HepG2 (cell line): Measurements from ENCODE around the gene IRS1. TPM values are rescaled to one million over a fixed set of nuclear protein-coding genes. Genes with fewer than 3 reads are reported as not detected.

ENCODE experiments used
- AHR ChIP-seq: IDR thresholded peaks from 2 replicates; pipeline ENCODE4 v1.6.1; 2018; ENCODE audit warnings: missing genetic modification reagents, missing compliant biosample characterization
- DMAP1 ChIP-seq: IDR thresholded peaks from 2 replicates; pipeline ENCODE4 v1.6.1; 2016
- DR1 ChIP-seq: sonication (generic); formaldehyde crosslinking; IDR thresholded peaks from 2 replicates; pipeline ENCODE4 v1.8.0; 2021; ENCODE audit warnings: mild to moderate bottlenecking, missing genetic modification reagents, inconsistent platforms
- ERF ChIP-seq: IDR thresholded peaks from 2 replicates; pipeline ENCODE4 v1.6.1; 2018; ENCODE audit warnings: missing biosample characterization, missing genetic modification reagents
- FOXM1 ChIP-seq: sonication (generic); formaldehyde crosslinking; IDR thresholded peaks from 2 replicates; pipeline ENCODE4 v1.5.0; 2020; ENCODE audit warnings: missing genetic modification reagents
- GABPA ChIP-seq, 2 experiments: IDR thresholded peaks; 2 replicates each; pipeline ENCODE4 v1.6.1; 2011 to 2016; ENCODE audit warnings: low read depth in 2 of 2, low read length in 1 of 2, missing biosample characterization in 1 of 2, missing genetic modification characterization in 1 of 2
- HNF1A ChIP-seq, 2 experiments: sonication (generic) in 1 of 2; formaldehyde crosslinking in 1 of 2; IDR thresholded peaks; 2 replicates each; pipeline versions ENCODE4 v1.4.0 to v1.6.1; 2016 to 2020; ENCODE audit warnings: borderline replicate concordance in 1 of 2, low read depth in 1 of 2, mild to moderate bottlenecking in 1 of 2, missing genetic modification reagents in 1 of 2
- LBX2 ChIP-seq: sonication (generic); formaldehyde crosslinking; IDR thresholded peaks from 2 replicates; pipeline ENCODE4 v1.5.0; 2020; ENCODE audit warnings: missing genetic modification reagents, mild to moderate bottlenecking, borderline replicate concordance
- MED13 ChIP-seq: sonication (generic); formaldehyde crosslinking; IDR thresholded peaks from 2 replicates; pipeline ENCODE4 v1.5.0; 2020; ENCODE audit warnings: missing genetic modification reagents
- POGZ ChIP-seq: sonication (generic); formaldehyde crosslinking; IDR thresholded peaks from 2 replicates; pipeline ENCODE4 v1.4.0; 2020; ENCODE audit warnings: mild to moderate bottlenecking, missing genetic modification reagents
- SIX4 ChIP-seq: sonication (generic); formaldehyde crosslinking; IDR thresholded peaks from 2 replicates; pipeline ENCODE4 v1.4.0; 2020; ENCODE audit warnings: missing genetic modification reagents
- STAT5B ChIP-seq: sonication (generic); formaldehyde crosslinking; IDR thresholded peaks from 2 replicates; pipeline ENCODE4 v1.4.0; 2020; ENCODE audit warnings: missing genetic modification reagents
- TAF15 ChIP-seq: fragments of 200-400 bp; formaldehyde crosslinking; IDR thresholded peaks from one replicate; pipeline ENCODE4 v1.6.1; 2018; ENCODE audit warnings: mild to moderate bottlenecking, low read depth, low read length; ENCODE audit not compliant: poor library complexity, severe bottlenecking
- TFDP2 ChIP-seq: sonication (generic); formaldehyde crosslinking; IDR thresholded peaks from 2 replicates; pipeline ENCODE4 v1.4.0; 2020; ENCODE audit warnings: missing genetic modification reagents
- ZMYM3 ChIP-seq: sonication (generic); formaldehyde crosslinking; IDR thresholded peaks from 2 replicates; pipeline ENCODE4 v1.5.1; 2020; ENCODE audit warnings: mild to moderate bottlenecking, missing genetic modification reagents
- ZNF441 ChIP-seq: sonication (generic); formaldehyde crosslinking; IDR thresholded peaks from 2 replicates; pipeline ENCODE4 v1.7.0; 2021; ENCODE audit warnings: missing genetic modification reagents, borderline replicate concordance
- ZNF552 ChIP-seq: sonication (generic); formaldehyde crosslinking; IDR thresholded peaks from 2 replicates; pipeline ENCODE4 v1.9.0; 2022; ENCODE audit warnings: missing genetic modification reagents, mild to moderate bottlenecking, borderline replicate concordance
- ZNF580 ChIP-seq: IDR thresholded peaks from 2 replicates; pipeline ENCODE4 v1.6.1; 2016; ENCODE audit warnings: low read depth, borderline replicate concordance
- ZNF709 ChIP-seq: sonication (generic); formaldehyde crosslinking; IDR thresholded peaks from 2 replicates; pipeline ENCODE4 v1.5.0; 2020; ENCODE audit warnings: mild to moderate bottlenecking, missing genetic modification reagents
- polyA plus RNA-seq, 8 experiments: library from polyadenylated mRNA; depleted of rRNA in 3 of 8; stranded (reverse) in 7 of 8; unstranded in 1 of 8; fragments of >200 nt; fragmentation: Illumina TruSeq in 4 of 8; extraction: Trizol in 4 of 8; gene quantifications; 2 replicates each; pipeline versions ENCODE4 v1.2.1 to v1.2.3, GENCODE V29; 2011 to 2016; ENCODE audit warnings: low read depth in 4 of 8, missing spikeins in 1 of 8, mixed read lengths in 1 of 8; ENCODE audit not compliant: insufficient read depth in 1 of 8
- total RNA-seq, 5 experiments: library from RNA; depleted of rRNA; stranded (reverse); fragments of >200 nt; fragmentation: Illumina TruSeq; extraction: Trizol; gene quantifications; 2 replicates each; pipeline ENCODE4 v1.2.3, GENCODE V29; 2016; ENCODE audit warnings: low read depth in 1 of 5

Gene IRS1
- total and polyA plus RNA-seq, 2 of the 13 experiments (the other 11 are each of a cell fraction or from before 2014, with no cell fraction given): 8.7 to 9.0 TPM

GRCh38 chr2:226800941-226801784 is 1.5 kb upstream of the IRS1 start (continued):
- TF ChIP-seq LBX2 (CRISPR knock-in tag) (no peak; the same call in 1 of the 2 replicates), STAT5B (no peak), ZNF441 (CRISPR knock-in tag) (0 out of 2 replicates have a peak, but pooled peaks have one; percentile 3), POGZ (CRISPR knock-in tag) (peak; percentile 23), ZMYM3 (CRISPR knock-in tag) (0 out of 2 replicates have a peak, but pooled peaks have one; percentile 4), FOXM1 (CRISPR knock-in tag) (no peak), ZNF709 (CRISPR knock-in tag) (0 out of 2 replicates have a peak, but pooled peaks have one; percentile 33), MED13 (CRISPR knock-in tag) (no peak), ERF (CRISPR knock-in tag) (0 out of 2 replicates have a peak, but pooled peaks have one; percentile 6), DMAP1 (CRISPR knock-in tag) (peak; percentile 66), TAF15 (peak; percentile 63), HNF1A (IDR thresholded peaks at IDR 0.05; ENCODE audit: low read depth) (peak; percentile 81), HNF1A (CRISPR knock-in tag; IDR thresholded peaks at IDR 0.05; ENCODE audit: borderline replicate concordance) (peak; percentile 14; the same call in 1 of the 2 replicates), SIX4 (0 out of 2 replicates have a peak, but pooled peaks have one; percentile 46), ZNF552 (no peak), ZNF580 (CRISPR knock-in tag) (no peak), AHR (CRISPR knock-in tag) (peak; percentile 25), DR1 (CRISPR knock-in tag) (no peak), TFDP2 (CRISPR knock-in tag) (peak; percentile 15; the same call in 1 of the 2 replicates), GABPA (IDR thresholded peaks at IDR 0.05; ENCODE audit: low read depth, low read length) (no peak), GABPA (CRISPR knock-in tag; IDR thresholded peaks at IDR 0.05; ENCODE audit: low read depth) (peak; percentile 47)
